HG03565 (cell line): Measurements from ENCODE around the gene HSPH1.

Source experiments
- ATAC-seq: cut with Tn5 transposase; IDR thresholded peaks from one replicate; pipeline ENCODE4 v1.9.1; 2021; ENCODE audit warnings: mild to moderate bottlenecking, moderate library complexity; ENCODE audit not compliant: unreplicated experiment

HSPH1 gene

GRCh38 chr13:31161557-31162150 lies at the start of gene HSPH1:
TSS of gene HSPH1 (minus strand) at chr13:31161904. CDS start at chr13:31161582, 322 bp downstream.
- ATAC-seq: peak; percentile 57

- no peak for ATAC-seq
These were observed 48.1 kb upstream of the HSPH1 start for GRCh38 chr13:31209841-31210210.

GRCh38 chr13:31209172-31209840 lies 47.6 kb upstream of the HSPH1 start:
- ATAC-seq: no peak

- ATAC-seq: no peak
These were observed 46.9 kb upstream of the HSPH1 start for GRCh38 chr13:31208559-31209122.

GRCh38 chr13:31207661-31208552 lies 46.2 kb upstream of the HSPH1 start:
- ATAC-seq: no peak

- no peak for ATAC-seq
These were observed 42.9 kb upstream of the HSPH1 start for GRCh38 chr13:31204592-31204991.

GRCh38 chr13:31201341-31202031 lies 39.8 kb upstream of the HSPH1 start:
- ATAC-seq: no peak

GRCh38 chr13:31200637-31200971 lies 38.9 kb upstream of the HSPH1 start:
- ATAC-seq: peak; percentile 6

GRCh38 chr13:31199849-31200636 lies 38.3 kb upstream of the HSPH1 start, which contains the start of gene B3GLCT:
TSS of gene B3GLCT (plus strand) at chr13:31199975. CDS start at chr13:31200085, 110 bp downstream.
- ATAC-seq: peak; percentile 79

- ATAC-seq: no peak
These were observed 37.8 kb upstream of the HSPH1 start for GRCh38 chr13:31199527-31199848.

GRCh38 chr13:31198519-31198918 lies 36.8 kb upstream of the HSPH1 start:
- no peak for ATAC-seq

GRCh38 chr13:31196992-31197391 lies 35.3 kb upstream of the HSPH1 start:
- no peak for ATAC-seq

- ATAC-seq: no peak
These were observed 33.9 kb upstream of the HSPH1 start for GRCh38 chr13:31195616-31196015.

GRCh38 chr13:31192306-31192705 lies 30.6 kb upstream of the HSPH1 start:
- no peak for ATAC-seq

- ATAC-seq: no peak
These were observed 30.0 kb upstream of the HSPH1 start for GRCh38 chr13:31191748-31192147.

GRCh38 chr13:31184981-31185645 lies 23.4 kb upstream of the HSPH1 start:
- no peak for ATAC-seq

GRCh38 chr13:31184451-31184850 lies 22.7 kb upstream of the HSPH1 start:
- no peak for ATAC-seq

- no peak for ATAC-seq
These were observed 21.3 kb upstream of the HSPH1 start for GRCh38 chr13:31182987-31183386.

GRCh38 chr13:31179754-31180153 lies 18.1 kb upstream of the HSPH1 start:
- no peak for ATAC-seq

GRCh38 chr13:31179241-31179640 lies 17.5 kb upstream of the HSPH1 start:
- ATAC-seq: no peak
